ENCODE measurements around the gene PDXDC1. TPM values are rescaled to one million over a fixed set of nuclear protein-coding genes. Genes with fewer than 3 reads are reported as not detected.
"Not testable (repeated sequence)": the region's sequence is repeated elsewhere in the genome, so short reads cannot be mapped to it uniquely, and the experiment has no call there.

Gene PDXDC1
- total RNA-seq, 2 experiments from 2014 or later, result 64.0 to 75.0 TPM

GRCh38 chr16:15130943-15131700 lies 156.3 kb downstream of the PDXDC1 start:
- H3K4me3 ChIP-seq (ENCODE audit: low read length); H3K36me3 Mint-ChIP-seq (ENCODE audit: low read depth); H3K27ac ChIP-seq (ENCODE audit: low read depth in 1 of 2, low read length in 2 of 2); ATAC-seq (ENCODE audit: poor library complexity); H3K4me3 Mint-ChIP-seq; H3K9me3 ChIP-seq (ENCODE audit: control insufficient read depth in 1 of 2, insufficient read depth in 1 of 2, low read length in 2 of 2); H3K9me3 Mint-ChIP-seq; H3K4me1 Mint-ChIP-seq (ENCODE audit: low read depth); intact Hi-C loops (cut with DNase I, micrococcal nuclease); CTCF ChIA-PET; POLR2A ChIA-PET; DNase-seq; H3K4me1 ChIP-seq (ENCODE audit: insufficient read depth, low read length); H3K27me3 Mint-ChIP-seq; H3K27ac Mint-ChIP-seq; H3K27me3 ChIP-seq (ENCODE audit: control insufficient read depth in 1 of 2, insufficient read depth in 2 of 2, low read length in 2 of 2); H3K36me3 ChIP-seq (ENCODE audit: insufficient read depth, low read length): not testable (repeated sequence)

GRCh38 chr16:15132719-15133428 lies 158.0 kb downstream of the PDXDC1 start:
- H3K4me1 ChIP-seq (ENCODE audit: insufficient read depth, low read length); intact Hi-C loops (cut with DNase I, micrococcal nuclease); H3K9me3 ChIP-seq (ENCODE audit: control insufficient read depth in 1 of 2, insufficient read depth in 1 of 2, low read length in 2 of 2); ATAC-seq (ENCODE audit: poor library complexity); H3K36me3 ChIP-seq (ENCODE audit: insufficient read depth, low read length); H3K27ac Mint-ChIP-seq; H3K4me1 Mint-ChIP-seq (ENCODE audit: low read depth); H3K36me3 Mint-ChIP-seq (ENCODE audit: low read depth); H3K27ac ChIP-seq (ENCODE audit: low read depth in 1 of 2, low read length in 2 of 2); DNase-seq; H3K4me3 ChIP-seq (ENCODE audit: low read length); CTCF ChIA-PET; H3K4me3 Mint-ChIP-seq; POLR2A ChIA-PET; H3K27me3 ChIP-seq (ENCODE audit: control insufficient read depth in 1 of 2, insufficient read depth in 2 of 2, low read length in 2 of 2); H3K27me3 Mint-ChIP-seq; H3K9me3 Mint-ChIP-seq: not testable (repeated sequence)

- H3K4me3 ChIP-seq (ENCODE audit: low read length); H3K27me3 ChIP-seq (ENCODE audit: control insufficient read depth in 1 of 2, insufficient read depth in 2 of 2, low read length in 2 of 2); H3K4me1 Mint-ChIP-seq (ENCODE audit: low read depth); H3K27ac ChIP-seq (ENCODE audit: low read depth in 1 of 2, low read length in 2 of 2); H3K9me3 ChIP-seq (ENCODE audit: control insufficient read depth in 1 of 2, insufficient read depth in 1 of 2, low read length in 2 of 2); DNase-seq; H3K27ac Mint-ChIP-seq; POLR2A ChIA-PET; intact Hi-C loops (cut with DNase I, micrococcal nuclease); H3K36me3 ChIP-seq (ENCODE audit: insufficient read depth, low read length); H3K27me3 Mint-ChIP-seq; CTCF ChIA-PET; H3K9me3 Mint-ChIP-seq; H3K4me1 ChIP-seq (ENCODE audit: insufficient read depth, low read length); H3K36me3 Mint-ChIP-seq (ENCODE audit: low read depth); H3K4me3 Mint-ChIP-seq; ATAC-seq (ENCODE audit: poor library complexity): not testable (repeated sequence)
Measured at GRCh38 chr16:15133554-15133953, 158.7 kb downstream of the PDXDC1 start.

DNA sequence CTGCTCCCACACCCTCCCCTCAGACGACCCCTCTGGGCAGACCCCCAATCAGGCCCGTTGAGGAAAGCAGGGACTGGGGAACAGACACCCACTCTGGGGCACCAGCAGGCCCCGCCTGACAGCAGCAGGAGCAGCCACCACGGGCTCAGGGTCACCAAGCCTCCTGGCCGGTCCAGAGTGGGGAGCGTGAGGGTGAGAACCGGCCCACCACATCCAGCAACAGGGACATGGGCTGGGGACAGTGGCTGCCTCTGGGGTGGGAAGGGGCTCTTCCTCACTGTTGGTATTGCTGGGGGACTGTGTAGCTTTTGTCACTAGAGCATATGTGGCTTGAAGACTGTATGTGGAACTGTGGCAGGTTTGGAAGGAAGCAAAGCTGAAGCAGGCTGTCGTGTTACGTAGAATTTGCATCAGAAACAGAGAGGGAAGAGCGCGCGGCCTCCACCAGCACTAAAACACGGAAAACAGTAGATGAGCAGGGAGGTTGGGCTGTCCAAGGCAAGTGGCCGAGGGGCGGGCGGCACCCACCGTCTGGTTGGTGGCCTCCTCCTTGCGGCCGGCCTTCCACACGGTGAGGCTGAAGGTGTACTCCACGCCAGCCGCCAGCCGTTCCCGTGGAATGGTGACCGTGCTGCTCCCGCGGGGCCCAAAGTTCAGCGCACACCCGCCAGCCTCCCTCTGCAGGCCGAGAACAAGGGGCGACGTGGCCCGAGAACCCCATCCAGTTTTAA lies 160.1 kb downstream of the PDXDC1 start:
- H3K4me3 ChIP-seq (ENCODE audit: low read length); CTCF ChIA-PET; H3K4me1 ChIP-seq (ENCODE audit: insufficient read depth, low read length); H3K36me3 ChIP-seq (ENCODE audit: insufficient read depth, low read length); DNase-seq; H3K27me3 ChIP-seq (ENCODE audit: control insufficient read depth in 1 of 2, insufficient read depth in 2 of 2, low read length in 2 of 2); H3K36me3 Mint-ChIP-seq (ENCODE audit: low read depth); ATAC-seq (ENCODE audit: poor library complexity); POLR2A ChIA-PET; intact Hi-C loops (cut with DNase I, micrococcal nuclease); H3K27me3 Mint-ChIP-seq; H3K4me1 Mint-ChIP-seq (ENCODE audit: low read depth); H3K9me3 ChIP-seq (ENCODE audit: control insufficient read depth in 1 of 2, insufficient read depth in 1 of 2, low read length in 2 of 2); H3K27ac Mint-ChIP-seq; H3K27ac ChIP-seq (ENCODE audit: low read depth in 1 of 2, low read length in 2 of 2); H3K9me3 Mint-ChIP-seq; H3K4me3 Mint-ChIP-seq: not testable (repeated sequence)

DNA sequence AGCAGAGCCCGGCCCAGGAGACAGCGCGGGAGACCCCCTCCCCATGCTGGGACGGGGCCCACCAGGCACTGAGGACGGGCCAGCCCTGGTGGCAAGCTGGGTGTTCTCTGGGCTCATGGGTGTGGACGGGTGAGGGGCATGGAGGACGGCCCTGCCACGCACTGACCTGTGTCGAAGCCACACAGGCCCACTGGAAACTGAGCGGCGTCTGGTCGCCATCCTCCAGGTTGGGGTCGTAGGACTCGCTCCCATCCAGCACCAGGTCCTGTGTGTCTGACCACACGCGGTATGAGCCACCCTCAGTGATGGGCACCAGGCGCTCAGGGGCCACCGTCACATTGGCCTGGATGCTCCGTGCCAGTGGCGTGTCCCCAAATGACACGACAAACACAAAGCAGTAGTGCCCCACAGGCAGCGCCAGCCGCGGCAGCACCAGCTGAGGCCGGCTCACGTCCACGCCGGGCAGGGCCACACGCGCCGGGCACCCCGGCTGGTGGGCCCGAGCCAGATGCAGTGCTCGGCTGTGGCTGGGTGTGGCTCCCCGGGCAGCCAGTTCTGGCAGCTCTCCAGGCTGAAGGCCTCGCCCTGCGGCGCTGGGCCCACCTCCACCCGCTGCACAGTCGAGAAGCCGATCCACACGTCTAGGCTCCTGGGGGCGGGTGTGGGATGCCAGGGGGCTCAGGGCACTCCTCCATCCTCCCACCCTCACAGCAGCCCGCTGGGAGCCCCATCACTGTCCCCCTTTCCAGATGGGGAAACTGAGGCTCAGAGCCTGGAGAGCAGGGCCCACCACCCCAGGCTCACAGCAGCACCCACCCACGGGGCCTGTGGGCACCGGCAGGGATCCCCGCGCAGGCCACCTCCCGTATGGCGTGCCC lies 160.9 kb downstream of the PDXDC1 start:
- CTCF ChIA-PET; POLR2A ChIA-PET; ATAC-seq (ENCODE audit: poor library complexity): not testable (repeated sequence)

GRCh38 chr16:15137514-15137913 lies 162.7 kb downstream of the PDXDC1 start:
- intact Hi-C loops (cut with DNase I, micrococcal nuclease); H3K27ac Mint-ChIP-seq; H3K27ac ChIP-seq (ENCODE audit: low read depth in 1 of 2, low read length in 2 of 2); H3K9me3 ChIP-seq (ENCODE audit: control insufficient read depth in 1 of 2, insufficient read depth in 1 of 2, low read length in 2 of 2); H3K36me3 Mint-ChIP-seq (ENCODE audit: low read depth); POLR2A ChIA-PET; H3K4me1 ChIP-seq (ENCODE audit: insufficient read depth, low read length); ATAC-seq (ENCODE audit: poor library complexity); CTCF ChIA-PET; H3K36me3 ChIP-seq (ENCODE audit: insufficient read depth, low read length); H3K4me1 Mint-ChIP-seq (ENCODE audit: low read depth); H3K4me3 ChIP-seq (ENCODE audit: low read length); H3K27me3 Mint-ChIP-seq; H3K4me3 Mint-ChIP-seq; DNase-seq; H3K9me3 Mint-ChIP-seq; H3K27me3 ChIP-seq (ENCODE audit: control insufficient read depth in 1 of 2, insufficient read depth in 2 of 2, low read length in 2 of 2): not testable (repeated sequence)

More for the DNA sequence above, 160.9 kb downstream of the PDXDC1 start:
- DNase-seq, result peak in 1 of 14 experiments; percentile 3
- H3K4me3 Mint-ChIP-seq; intact Hi-C loops (cut with DNase I, micrococcal nuclease); H3K27ac ChIP-seq (ENCODE audit: low read depth in 1 of 2, low read length in 2 of 2); H3K9me3 Mint-ChIP-seq; H3K36me3 ChIP-seq (ENCODE audit: insufficient read depth, low read length); H3K4me1 ChIP-seq (ENCODE audit: insufficient read depth, low read length); H3K27ac Mint-ChIP-seq; H3K36me3 Mint-ChIP-seq (ENCODE audit: low read depth); H3K27me3 ChIP-seq (ENCODE audit: control insufficient read depth in 1 of 2, insufficient read depth in 2 of 2, low read length in 2 of 2); H3K4me1 Mint-ChIP-seq (ENCODE audit: low read depth); H3K27me3 Mint-ChIP-seq; H3K9me3 ChIP-seq (ENCODE audit: control insufficient read depth in 1 of 2, insufficient read depth in 1 of 2, low read length in 2 of 2); H3K4me3 ChIP-seq (ENCODE audit: low read length): not testable (repeated sequence)

Data from CD4-positive, alpha-beta T cell (primary cell).